ENCODE data around the gene FAM89B.

DNA sequence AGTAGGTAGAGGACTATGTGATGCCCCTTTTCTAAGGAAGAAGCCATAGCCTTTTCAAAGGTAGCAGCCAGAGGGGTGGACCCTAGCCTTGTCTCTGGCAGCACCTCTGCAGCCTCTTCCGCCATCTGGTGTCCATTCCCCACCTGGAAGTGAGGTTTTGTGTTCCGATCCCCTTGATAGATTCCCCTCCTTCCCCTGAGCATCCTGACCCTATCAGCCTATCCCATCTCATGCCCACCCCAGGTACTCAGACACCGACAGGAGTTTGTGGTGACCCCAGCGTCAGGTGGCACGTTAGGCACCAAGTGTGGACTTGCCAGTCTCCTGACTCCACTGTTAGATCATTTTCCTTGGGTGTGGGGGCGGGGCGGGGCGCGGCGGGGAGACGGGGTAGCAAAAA, 398 bp upstream of the FAM89B start:
- no peak for TF ChIP-seq CTCF (IDR thresholded peaks at IDR 0.05; ENCODE audit: insufficient read depth, low read length, poor library complexity, severe bottlenecking)
- no peak for TF ChIP-seq EZH2phosphoT487 (conservative IDR thresholded peaks at IDR 0.05; ENCODE audit: low read length)

Data from SU-DHL-6 (cell line).